GM19023 (cell line): Measurements from ENCODE around the gene VEZF1.

Experiments
- ATAC-seq: cut with Tn5 transposase; IDR thresholded peaks from one replicate; pipeline ENCODE4 v1.9.1; 2021; ENCODE audit warnings: mild to moderate bottlenecking, moderate library complexity; ENCODE audit not compliant: unreplicated experiment

The VEZF1 gene

GRCh38 chr17:57935833-57936807, 51.9 kb downstream of the VEZF1 start:
- no peak for ATAC-seq

GRCh38 chr17:57931488-57932137, 56.4 kb downstream of the VEZF1 start:
- no peak for ATAC-seq

DNA sequence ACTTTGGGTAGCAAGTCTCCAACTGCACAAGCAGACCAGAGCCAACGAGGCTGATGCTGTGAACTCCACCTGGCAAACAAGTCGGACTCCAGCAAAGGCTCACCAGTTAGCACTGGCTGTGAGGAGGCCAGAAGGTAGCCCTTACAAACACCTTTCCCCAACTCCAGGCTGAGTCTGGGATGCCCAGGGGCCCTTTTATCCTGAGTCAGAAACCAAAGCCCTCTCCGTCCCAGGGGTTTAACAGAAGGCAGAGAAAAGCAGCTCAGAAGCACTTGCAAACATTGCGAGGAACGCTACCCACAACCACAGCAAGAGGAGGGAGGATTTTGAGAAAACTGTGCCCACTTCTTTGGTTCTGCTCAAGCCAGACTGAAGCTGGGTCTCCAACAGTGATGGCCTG, 57.8 kb downstream of the VEZF1 start:
- no peak for ATAC-seq

- ATAC-seq = no peak
These were observed 58.7 kb downstream of the VEZF1 start for GRCh38 chr17:57929386-57929785.

- ATAC-seq = no peak
These were observed 59.1 kb downstream of the VEZF1 start for GRCh38 chr17:57928928-57929327.

- no peak for ATAC-seq
These were observed 60.9 kb downstream of the VEZF1 start for GRCh38 chr17:57927048-57927723.

GRCh38 chr17:57926723-57927047, 61.4 kb downstream of the VEZF1 start:
- ATAC-seq = no peak

- ATAC-seq = no peak
These were observed 62.6 kb downstream of the VEZF1 start for GRCh38 chr17:57925361-57925990.

GRCh38 chr17:57924677-57925076, 63.4 kb downstream of the VEZF1 start:
- no peak for ATAC-seq
